HEK293 (cell line): ENCODE data around the gene PCNA.

Source experiments
- CTCF ChIA-PET: fragments of 350-600 bp; formaldehyde crosslinking; extraction: SDS; loops from one replicate; lab custom pipeline; 2021; ENCODE audit warnings: antibody characterized with exemption; lab: Yijun Ruan, JAX
- POLR2A ChIA-PET: fragments of 300-600 bp; formaldehyde crosslinking; extraction: SDS; loops from one replicate; lab custom pipeline; 2020; ENCODE audit warnings: antibody characterized with exemption, inconsistent platforms; lab: Yijun Ruan, JAX
- H3K27ac ChIP-seq: fragments of 200-500 bp; sonication (Bioruptor generic); 2 replicates; pipeline ENCODE4 v1.5.1; 2014; ENCODE audit warnings: low read depth, low read length, control low read depth, inconsistent platforms; ENCODE audit errors: extremely low read depth
- H3K36me3 ChIP-seq, 2 experiments: fragments of 200-500 bp in 1 of 2; sonication (Bioruptor generic) in 1 of 2; 1 replicate in 1 of 2; 2 replicates in 1 of 2; pipeline ENCODE4 v1.5.1; 2014 to 2017; ENCODE audit warnings: inconsistent platforms in 2 of 2, low read length in 2 of 2; ENCODE audit not compliant: control insufficient read depth in 2 of 2, insufficient read depth in 1 of 2
- H3K4me1 ChIP-seq: fragments of 200-500 bp; sonication (Bioruptor generic); 2 replicates; pipeline ENCODE4 v1.5.1; 2014; ENCODE audit warnings: mild to moderate bottlenecking, low read length, inconsistent platforms; ENCODE audit not compliant: control insufficient read depth, insufficient read depth
- H3K4me3 ChIP-seq: 2 replicates; pipeline ENCODE4 v1.5.1; 2011; ENCODE audit warnings: low read depth, mild to moderate bottlenecking, control low read depth, low read length, moderate library complexity
- H3K9me3 ChIP-seq: fragments of 200-500 bp; sonication (Bioruptor generic); 2 replicates; pipeline ENCODE4 v1.5.1; 2014; ENCODE audit warnings: low read depth, low read length, inconsistent platforms; ENCODE audit not compliant: control insufficient read depth, insufficient read depth
- AEBP2 ChIP-seq: fragments of 450-650 bp; formaldehyde crosslinking; IDR thresholded peaks from 2 replicates; pipeline ENCODE4 v1.5.1; 2016; ENCODE audit warnings: missing biosample characterization, missing genetic modification characterization, borderline replicate concordance
- GLIS1 ChIP-seq: fragments of 450-650 bp; formaldehyde crosslinking; IDR thresholded peaks from 2 replicates; pipeline ENCODE4 v1.5.1; 2016; ENCODE audit warnings: missing biosample characterization, missing genetic modification characterization
- GLIS2 ChIP-seq: fragments of 450-650 bp; formaldehyde crosslinking; IDR thresholded peaks from 2 replicates; pipeline ENCODE4 v1.5.1; 2016; ENCODE audit warnings: missing biosample characterization, missing genetic modification characterization
- HIC1 ChIP-seq: fragments of 450-650 bp; formaldehyde crosslinking; IDR thresholded peaks from 2 replicates; pipeline ENCODE4 v1.5.1; 2016; ENCODE audit warnings: missing biosample characterization, missing genetic modification characterization
- HOXC10 ChIP-seq: sonication (generic); formaldehyde crosslinking; IDR thresholded peaks from 2 replicates; pipeline ENCODE4 v1.8.1; 2023; ENCODE audit warnings: mild to moderate bottlenecking, missing genetic modification reagents
- KLF7 ChIP-seq: fragments of 450-650 bp; formaldehyde crosslinking; IDR thresholded peaks from 2 replicates; pipeline ENCODE4 v1.5.1; 2016; ENCODE audit warnings: missing biosample characterization, missing genetic modification characterization, borderline replicate concordance
- PBX3 ChIP-seq: sonication (generic); formaldehyde crosslinking; IDR thresholded peaks from 2 replicates; pipeline ENCODE4 v1.8.1; 2022; ENCODE audit warnings: mild to moderate bottlenecking, moderate library complexity, missing genetic modification reagents
- REPIN1 ChIP-seq: fragments of 450-650 bp; formaldehyde crosslinking; IDR thresholded peaks from 2 replicates; pipeline ENCODE4 v1.5.1; 2017; ENCODE audit warnings: missing biosample characterization, missing genetic modification characterization, low read depth
- SP3 ChIP-seq: fragments of 450-650 bp; formaldehyde crosslinking; IDR thresholded peaks from 2 replicates; pipeline ENCODE4 v1.5.1; 2016; ENCODE audit warnings: missing biosample characterization, missing genetic modification characterization
- TCF7L2 ChIP-seq: IDR thresholded peaks from 2 replicates; pipeline ENCODE4 v1.6.1; 2011; ENCODE audit warnings: low read depth, mild to moderate bottlenecking, inconsistent platforms, low read length, moderate library complexity, borderline replicate concordance
- ZBTB11 ChIP-seq: fragments of 450-650 bp; formaldehyde crosslinking; conservative IDR thresholded peaks from 2 replicates; pipeline ENCODE4 v1.5.1; 2016; ENCODE audit warnings: low read depth, missing biosample characterization, missing genetic modification characterization
- ZNF138 ChIP-seq: fragments of 450-650 bp; formaldehyde crosslinking; IDR thresholded peaks from 2 replicates; pipeline ENCODE4 v1.5.1; 2016; ENCODE audit warnings: missing biosample characterization, missing genetic modification characterization, borderline replicate concordance
- ZNF146 ChIP-seq: fragments of 450-650 bp; formaldehyde crosslinking; IDR thresholded peaks from 2 replicates; pipeline ENCODE4 v1.5.1; 2016; ENCODE audit warnings: missing biosample characterization, missing genetic modification characterization
- ZNF211 ChIP-seq: fragments of 450-650 bp; formaldehyde crosslinking; IDR thresholded peaks from 2 replicates; pipeline ENCODE4 v1.5.1; 2016; ENCODE audit warnings: low read depth, missing biosample characterization, missing genetic modification characterization
- ZNF341 ChIP-seq: fragments of 450-650 bp; formaldehyde crosslinking; IDR thresholded peaks from 2 replicates; pipeline ENCODE4; 2016; ENCODE audit warnings: low read depth, missing biosample characterization, missing genetic modification characterization
- ZNF391 ChIP-seq: fragments of 450-650 bp; formaldehyde crosslinking; IDR thresholded peaks from 2 replicates; pipeline ENCODE4 v1.5.1; 2016; ENCODE audit warnings: low read depth, missing biosample characterization, missing genetic modification characterization, borderline replicate concordance
- ZNF513 ChIP-seq: fragments of 450-650 bp; IDR thresholded peaks from 2 replicates; pipeline ENCODE4 v1.5.1; 2018; ENCODE audit warnings: missing biosample characterization, missing genetic modification characterization
- ZNF529 ChIP-seq: fragments of 450-650 bp; formaldehyde crosslinking; IDR thresholded peaks from 2 replicates; pipeline ENCODE4 v1.5.1; 2017; ENCODE audit warnings: missing genetic modification characterization, missing biosample characterization; ENCODE audit not compliant: insufficient replicate concordance
- ZNF561 ChIP-seq: fragments of 450-650 bp; IDR thresholded peaks from 2 replicates; pipeline ENCODE4 v1.5.1; 2018; ENCODE audit warnings: missing biosample characterization, missing genetic modification characterization, borderline replicate concordance
- ZNF580 ChIP-seq: fragments of 450-650 bp; formaldehyde crosslinking; IDR thresholded peaks from 2 replicates; pipeline ENCODE4 v1.5.1; 2016; ENCODE audit warnings: missing biosample characterization, missing genetic modification characterization
- ZNF654 ChIP-seq: fragments of 450-650 bp; formaldehyde crosslinking; IDR thresholded peaks from 2 replicates; pipeline ENCODE4 v1.5.1; 2016; ENCODE audit warnings: low read depth, missing biosample characterization, missing genetic modification characterization
- ZNF670 ChIP-seq: fragments of 450-650 bp; formaldehyde crosslinking; IDR thresholded peaks from 2 replicates; pipeline ENCODE4 v1.5.1; 2016; ENCODE audit warnings: missing biosample characterization, missing genetic modification characterization, low read depth
- TF ChIP-seq, protein P1 (sequence below): fragments of 450-650 bp; formaldehyde crosslinking; IDR thresholded peaks from 2 replicates; pipeline ENCODE4 v1.5.1; 2016; ENCODE audit warnings: missing biosample characterization, missing genetic modification characterization

The PCNA gene

DNA sequence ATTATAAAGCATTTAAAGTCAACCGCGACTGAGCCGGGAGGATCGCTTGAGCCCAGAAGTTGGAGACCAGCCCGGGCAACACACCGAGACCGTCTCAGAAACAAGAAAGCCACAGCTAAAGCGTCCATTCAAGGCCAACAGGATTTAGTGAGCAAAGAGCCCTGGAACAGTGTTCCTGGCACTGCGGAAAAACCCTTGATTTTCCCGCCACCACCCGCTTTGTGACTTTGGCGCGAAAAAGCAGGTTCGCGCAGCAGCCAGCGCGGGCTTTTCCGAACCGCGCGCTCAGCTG lies 669 bp downstream of the PCNA start:
- ChIA-PET CTCF (interaction anchor here (1.9 to 2.7 kb wide), 4 partner anchors 10 to 105 kb away, joined by 4 to 17 read pairs (median 6); no protein-coding TSS in a partner anchor), POLR2A (interaction anchor here (0.6 to 4.0 kb wide), 10 partner anchors 8 to 529 kb away, joined by 3 to 23 read pairs (median 6); partner anchors contain the start of gene CDS2)
- H3K36me3 ChIP-seq: peaks cover 42 to 49% of the 10 kb centered on the region in 2 experiments
- peak overlapping the region; percentile 97 for H3K27ac ChIP-seq
- peak overlapping the region; percentile 85 for H3K4me3 ChIP-seq
- H3K9me3 ChIP-seq: no peaks in the 10 kb centered on the region
- H3K4me1 ChIP-seq: peaks cover 9% of the 10 kb centered on the region; the same call in 1 of the 2 replicates
- no peak for TF ChIP-seq ZNF391
- TF ChIP-seq PBX3 (CRISPR knock-in tag): peak; percentile 100
- TF ChIP-seq REPIN1: no peak
- peak; percentile 42 for TF ChIP-seq SP3 (tag by site-specific recombination)
- TF ChIP-seq, protein P1, sequence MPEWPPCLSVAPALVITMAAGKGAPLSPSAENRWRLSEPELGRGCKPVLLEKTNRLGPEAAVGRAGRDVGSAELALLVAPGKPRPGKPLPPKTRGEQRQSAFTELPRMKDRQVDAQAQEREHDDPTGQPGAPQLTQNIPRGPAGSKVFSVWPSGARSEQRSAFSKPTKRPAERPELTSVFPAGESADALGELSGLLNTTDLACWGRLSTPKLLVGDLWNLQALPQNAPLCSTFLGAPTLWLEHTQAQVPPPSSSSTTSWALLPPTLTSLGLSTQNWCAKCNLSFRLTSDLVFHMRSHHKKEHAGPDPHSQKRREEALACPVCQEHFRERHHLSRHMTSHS: 0 out of 2 replicates have a peak, but pooled peaks have one; percentile 52
- peak; percentile 86; the same call in 1 of the 2 replicates for TF ChIP-seq GLIS2 (tag by site-specific recombination)
- no peak for TF ChIP-seq ZNF670 (tag by site-specific recombination)
- TF ChIP-seq TCF7L2: no peak
- TF ChIP-seq ZNF580 (tag by site-specific recombination): no peak
- peak; percentile 100 for TF ChIP-seq HOXC10 (CRISPR knock-in tag)
- peak; percentile 4; the same call in 1 of the 2 replicates for TF ChIP-seq ZNF513
- no peak for TF ChIP-seq ZNF211
- TF ChIP-seq ZNF654: no peak
- TF ChIP-seq ZNF341: 0 out of 2 replicates have a peak, but pooled peaks have one; percentile 41
- peak; percentile 58 for TF ChIP-seq GLIS1 (tag by site-specific recombination)
- peak; percentile 42; the same call in 1 of the 2 replicates for TF ChIP-seq ZNF561 (tag by site-specific recombination)
- TF ChIP-seq ZNF138 (tag by site-specific recombination): no peak
- TF ChIP-seq KLF7 (tag by site-specific recombination): peak; percentile 83; the same call in 1 of the 2 replicates
- no peak for TF ChIP-seq HIC1 (tag by site-specific recombination)
- TF ChIP-seq AEBP2 (tag by site-specific recombination): no peak
- peak; percentile 20; the same call in 1 of the 2 replicates for TF ChIP-seq ZNF146 (tag by site-specific recombination)
- TF ChIP-seq ZNF529 (tag by site-specific recombination): no peak
- TF ChIP-seq ZBTB11 (tag by site-specific recombination): no peak
